ENCODE data around the gene RELT. TPM values are rescaled to one million over a fixed set of nuclear protein-coding genes. Genes with fewer than 3 reads are reported as not detected.

The RELT gene
- total and polyA plus RNA-seq, 2 donors (not counting 1 experiment from before 2014, with no cell fraction given) = 71.6 to 92.4 TPM

DNA sequence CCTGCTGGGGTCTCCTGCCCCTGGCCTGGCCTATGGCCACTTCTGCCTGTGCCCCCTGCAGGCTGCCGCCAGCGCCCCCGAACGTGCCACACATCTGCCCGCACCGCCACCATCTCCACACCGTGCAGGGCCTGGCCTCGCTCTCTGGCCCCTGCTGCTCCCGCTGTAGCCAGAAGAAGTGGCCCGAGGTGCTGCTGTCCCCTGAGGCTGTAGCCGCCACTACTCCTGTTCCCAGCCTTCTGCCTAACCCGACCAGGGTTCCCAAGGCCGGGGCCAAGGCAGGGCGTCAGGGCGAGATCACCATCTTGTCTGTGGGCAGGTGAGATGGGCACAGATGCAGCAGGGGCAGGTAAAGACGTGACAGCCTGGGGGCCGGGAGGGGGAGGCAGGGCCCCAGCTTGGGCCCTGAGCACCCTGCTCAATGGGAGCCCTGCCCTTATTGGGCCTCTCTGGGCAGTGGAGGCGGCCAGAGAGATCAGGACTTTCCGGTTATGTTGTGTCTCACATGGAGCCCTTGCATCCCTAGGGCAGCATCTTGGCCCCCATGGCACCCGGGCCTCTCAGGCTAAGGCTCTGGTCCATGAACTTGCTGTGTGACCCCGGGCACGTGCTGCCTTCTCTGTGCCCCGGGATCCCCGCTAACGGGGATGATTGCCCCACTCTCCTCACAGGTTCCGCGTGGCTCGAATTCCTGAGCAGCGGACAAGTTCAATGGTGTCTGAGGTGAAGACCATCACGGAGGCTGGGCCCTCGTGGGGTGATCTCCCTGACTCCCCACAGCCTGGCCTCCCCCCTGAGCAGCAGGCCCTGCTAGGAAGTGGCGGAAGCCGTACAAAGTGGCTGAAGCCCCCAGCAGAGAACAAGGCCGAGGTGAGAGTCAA, 18.5 kb downstream of the RELT start:
- ChIA-PET CTCF (interaction anchor here (1.1 to 13.9 kb wide), 9 partner anchors 10 to 267 kb away, joined by 3 to 352 read pairs (median 13); partner anchors contain the start of genes ARHGEF17 and RELT), POLR2A (interaction anchor here (1.1 kb wide), 1 partner anchor 17 kb away, joined by 3 read pairs; no protein-coding TSS in a partner anchor)
- peaks cover 10 to 26% of the 10 kb centered on the region in 2 donors for H3K4me1 ChIP-seq (ENCODE audit: control insufficient read depth in 2 of 2, insufficient read depth in 2 of 2, low read length in 2 of 2)
- H3K27me3 Mint-ChIP-seq = no peaks in the 10 kb centered on the region
- H3K4me3 ChIP-seq (ENCODE audit: control extremely low read depth in 1 of 5, extremely low read depth in 1 of 5, insufficient read depth in 1 of 5, low read depth in 2 of 5, low read length in 4 of 5) = no peak overlapping the region
- H3K27ac Mint-ChIP-seq = no peak overlapping the region
- H3K9ac ChIP-seq (ENCODE audit: low read length) = no peak overlapping the region
- ATAC-seq (ENCODE audit: low read depth) (no peak), DNase-seq (peak; percentile 23)
- no peaks in the 10 kb centered on the region for H3K9me3 Mint-ChIP-seq (ENCODE audit: insufficient read depth)
- intact Hi-C loops (cut with micrococcal nuclease) = no loop called here
- peaks cover 66% of the 10 kb centered on the region for H4K20me1 ChIP-seq (ENCODE audit: control insufficient read depth, insufficient read depth, low read length, poor library complexity, severe bottlenecking)
- no peak overlapping the region for H3K4me2 ChIP-seq (replicated peaks; ENCODE audit: low read depth, low read length, poor library complexity, severe bottlenecking)
- peaks cover 43% of the 10 kb centered on the region for H3K79me2 ChIP-seq (ENCODE audit: control insufficient read depth, insufficient read depth, low read length)
- H3K36me3 ChIP-seq (replicated peaks in 1 of 2; ENCODE audit: control extremely low read depth in 1 of 2, control insufficient read depth in 1 of 2, extremely low read depth in 1 of 2, insufficient read depth in 2 of 2, low read length in 1 of 2) = peaks cover 0 to 96% of the 10 kb centered on the region in 2 experiments
- no peak overlapping the region for H3K4me3 Mint-ChIP-seq
- 97% methylated on average over 34 of the region's 34 CpGs for WGBS (ENCODE audit: insufficient coverage)
- no peaks in the 10 kb centered on the region for H3K9me3 ChIP-seq (ENCODE audit: control extremely low read depth in 1 of 3, control insufficient read depth in 2 of 3, insufficient read depth in 1 of 3, low read length in 2 of 3)
- H3K27me3 ChIP-seq (replicated peaks in 1 of 4; ENCODE audit: control extremely low read depth in 1 of 4, control insufficient read depth in 3 of 4, insufficient read depth in 4 of 4, low read length in 3 of 4) = no peaks in the 10 kb centered on the region
- no peak overlapping the region for H3K27ac ChIP-seq (ENCODE audit: low read length in 2 of 2)
- H3K4me1 Mint-ChIP-seq = peaks cover 21% of the 10 kb centered on the region
- H2AFZ ChIP-seq (ENCODE audit: insufficient read depth, low read depth, low read length, poor library complexity, severe bottlenecking) = no peak overlapping the region
- TF ChIP-seq, protein P1, sequence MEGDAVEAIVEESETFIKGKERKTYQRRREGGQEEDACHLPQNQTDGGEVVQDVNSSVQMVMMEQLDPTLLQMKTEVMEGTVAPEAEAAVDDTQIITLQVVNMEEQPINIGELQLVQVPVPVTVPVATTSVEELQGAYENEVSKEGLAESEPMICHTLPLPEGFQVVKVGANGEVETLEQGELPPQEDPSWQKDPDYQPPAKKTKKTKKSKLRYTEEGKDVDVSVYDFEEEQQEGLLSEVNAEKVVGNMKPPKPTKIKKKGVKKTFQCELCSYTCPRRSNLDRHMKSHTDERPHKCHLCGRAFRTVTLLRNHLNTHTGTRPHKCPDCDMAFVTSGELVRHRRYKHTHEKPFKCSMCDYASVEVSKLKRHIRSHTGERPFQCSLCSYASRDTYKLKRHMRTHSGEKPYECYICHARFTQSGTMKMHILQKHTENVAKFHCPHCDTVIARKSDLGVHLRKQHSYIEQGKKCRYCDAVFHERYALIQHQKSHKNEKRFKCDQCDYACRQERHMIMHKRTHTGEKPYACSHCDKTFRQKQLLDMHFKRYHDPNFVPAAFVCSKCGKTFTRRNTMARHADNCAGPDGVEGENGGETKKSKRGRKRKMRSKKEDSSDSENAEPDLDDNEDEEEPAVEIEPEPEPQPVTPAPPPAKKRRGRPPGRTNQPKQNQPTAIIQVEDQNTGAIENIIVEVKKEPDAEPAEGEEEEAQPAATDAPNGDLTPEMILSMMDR (IDR thresholded peaks at IDR 0.05) = no peak
- TF ChIP-seq EZH2 (IDR thresholded peaks at IDR 0.05; ENCODE audit: borderline replicate concordance, insufficient read depth, low read depth, low read length, poor library complexity, severe bottlenecking) = no peak
